SH-SY5Y (cell line): ENCODE results near the gene C11orf98.

ENCODE experiments used
- GATA2 ChIP-seq: IDR thresholded peaks from 2 replicates; pipeline ENCODE4 v1.6.1; 2011; ENCODE audit warnings: mild to moderate bottlenecking, low read depth, low read length
- GATA3 ChIP-seq: IDR thresholded peaks from 2 replicates; pipeline ENCODE4 v1.6.1; 2011; ENCODE audit warnings: low read depth, mild to moderate bottlenecking, low read length, moderate library complexity

GRCh38 chr11:62622476-62623089 is 42.4 kb downstream of the C11orf98 start:
- TF ChIP-seq GATA2 (no peak; the same call in 1 of the 2 replicates), GATA3 (no peak)
